HUES64 (cell line): ENCODE measurements around the gene NT5C1A.

Source experiments
- H3K27ac ChIP-seq: 2 replicates; pipeline ENCODE4 v1.7.0; 2013; ENCODE audit warnings: low read depth, low read length, inconsistent platforms
- H3K27me3 ChIP-seq: 2 replicates; pipeline ENCODE4 v1.6.1; 2013; ENCODE audit warnings: mild to moderate bottlenecking, low read length; ENCODE audit not compliant: insufficient read depth
- H3K36me3 ChIP-seq: 2 replicates; pipeline ENCODE4 v1.6.1; 2013; ENCODE audit warnings: mild to moderate bottlenecking, low read length; ENCODE audit not compliant: insufficient read depth
- H3K4me1 ChIP-seq: 2 replicates; pipeline ENCODE4 v1.6.1; 2013; ENCODE audit warnings: mild to moderate bottlenecking, low read length, moderate library complexity; ENCODE audit not compliant: insufficient read depth
- H3K4me3 ChIP-seq: 2 replicates; pipeline ENCODE4 v1.5.1; 2013; ENCODE audit warnings: mild to moderate bottlenecking, low read length, moderate library complexity
- H3K9ac ChIP-seq: 2 replicates; pipeline ENCODE4 v1.6.1; 2013; ENCODE audit warnings: mild to moderate bottlenecking, low read depth, low read length
- H3K9me3 ChIP-seq: 2 replicates; pipeline ENCODE4 v1.6.1; 2013; ENCODE audit warnings: low read depth, low read length; ENCODE audit not compliant: insufficient read depth
- WGBS: fragments of 150-250, 120-280 bp; methylation state at CpG from one replicate; pipeline ENCODE4 v1.1.7; 2013; ENCODE audit warnings: missing lambda C conversion rate; 5-methylcytosine and 5-hydroxymethylcytosine counted together

Gene NT5C1A

DNA sequence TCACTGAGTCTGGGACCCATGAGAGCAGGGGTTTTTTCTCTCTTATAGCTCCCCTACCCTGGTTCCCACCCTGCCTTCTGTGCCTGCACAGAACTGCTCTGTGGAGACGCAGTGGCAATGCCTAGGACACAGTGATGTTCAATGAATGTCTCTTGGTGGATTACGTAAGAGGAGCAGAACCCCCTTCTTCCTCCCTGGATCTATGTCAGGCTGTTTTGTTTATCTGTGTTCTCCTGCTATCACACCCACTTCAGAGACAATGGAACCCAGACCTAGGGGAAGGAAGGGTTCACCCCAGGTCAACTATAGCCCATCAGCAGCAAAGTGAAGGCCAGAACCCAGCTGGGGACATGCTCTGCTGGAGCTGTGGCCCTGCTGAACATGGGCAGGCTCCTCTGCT is 17.3 kb upstream of the NT5C1A start:
- Histone ChIP-seq H3K9me3 (no peaks in the 10 kb centered on the region), H3K4me1 (no peaks in the 10 kb centered on the region), H3K9ac (no peak overlapping the region), H3K27me3 (peaks cover 96% of the 10 kb centered on the region), H3K4me3 (no peak overlapping the region), H3K27ac (no peak overlapping the region), H3K36me3 (no peaks in the 10 kb centered on the region)
- WGBS = 100% methylated on average over 1 of the region's 2 CpGs

DNA sequence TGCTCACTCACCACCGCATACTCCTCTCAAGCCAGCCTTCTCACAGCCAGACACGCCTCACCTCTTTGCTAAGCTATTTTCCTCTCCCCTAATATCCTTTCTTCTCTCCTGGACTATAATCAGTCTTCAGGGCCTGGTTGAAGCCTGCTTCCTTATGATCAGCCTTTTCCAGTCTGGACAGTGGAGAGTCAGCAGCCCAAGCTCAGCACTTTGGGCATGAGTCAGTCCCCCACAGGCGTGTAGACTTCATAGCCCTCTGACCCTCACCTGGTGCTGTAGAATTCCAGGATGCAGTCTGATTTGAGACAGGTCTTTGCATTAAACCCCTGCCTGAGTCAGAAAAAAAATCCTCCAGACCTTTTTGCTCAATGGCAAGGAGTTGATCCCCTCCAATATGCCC is 16.8 kb upstream of the NT5C1A start:
- Histone ChIP-seq H3K4me3 (no peak overlapping the region), H3K36me3 (no peaks in the 10 kb centered on the region), H3K9ac (no peak overlapping the region), H3K27me3 (peaks cover 96% of the 10 kb centered on the region), H3K9me3 (no peaks in the 10 kb centered on the region), H3K4me1 (no peaks in the 10 kb centered on the region), H3K27ac (no peak overlapping the region)
- WGBS = 41% methylated on average over 3 of the region's 3 CpGs

DNA sequence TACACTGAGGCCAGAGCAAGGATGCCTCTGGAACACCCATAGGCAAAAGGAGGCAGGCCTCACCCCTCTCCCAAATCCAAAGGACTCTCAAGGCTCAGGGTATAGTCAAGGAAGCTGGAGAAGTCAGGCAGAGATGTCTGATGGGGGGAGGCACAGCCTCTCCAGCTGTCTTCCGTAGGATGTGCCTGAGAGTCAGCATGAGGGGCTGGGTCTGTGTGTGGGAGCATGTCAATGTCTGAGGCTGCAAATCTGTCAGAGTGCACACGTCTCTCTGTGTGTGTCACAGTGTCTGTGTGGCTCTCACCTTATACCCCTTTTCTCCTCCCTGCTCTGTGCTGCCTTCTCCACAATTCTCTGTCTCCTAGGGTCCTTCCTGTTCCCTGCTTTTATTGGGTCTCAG is 15.3 kb upstream of the NT5C1A start:
- H3K36me3 ChIP-seq = no peaks in the 10 kb centered on the region
- no peak overlapping the region for H3K4me3 ChIP-seq
- H3K27ac ChIP-seq = no peak overlapping the region
- no peak overlapping the region for H3K9ac ChIP-seq
- 42% methylated on average over 2 of the region's 2 CpGs for WGBS
- H3K9me3 ChIP-seq = no peaks in the 10 kb centered on the region
- no peaks in the 10 kb centered on the region for H3K4me1 ChIP-seq
- H3K27me3 ChIP-seq = peaks cover 96% of the 10 kb centered on the region

DNA sequence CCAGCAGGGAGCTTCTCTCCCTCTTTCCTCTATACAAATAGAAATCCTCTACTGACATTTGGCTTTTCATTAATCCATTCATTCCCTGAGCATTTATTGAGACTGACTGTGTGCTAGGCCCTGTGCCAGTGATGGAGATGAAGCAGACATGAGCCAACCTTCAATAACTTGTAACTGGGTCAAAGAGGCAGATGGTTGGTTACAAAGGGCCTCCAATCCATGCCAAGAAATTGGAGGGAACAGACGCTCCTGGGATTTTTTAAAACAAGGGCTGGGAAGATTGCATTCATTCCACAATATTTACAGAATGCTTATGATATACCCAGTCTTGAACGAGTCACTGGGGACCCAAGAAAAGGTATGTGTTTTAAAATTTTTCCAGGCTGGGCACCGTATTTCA is 13.2 kb upstream of the NT5C1A start:
- Histone ChIP-seq H3K9me3 (no peaks in the 10 kb centered on the region), H3K9ac (no peak overlapping the region), H3K4me1 (no peaks in the 10 kb centered on the region), H3K4me3 (no peak overlapping the region), H3K27me3 (peaks cover 96% of the 10 kb centered on the region), H3K36me3 (no peaks in the 10 kb centered on the region), H3K27ac (no peak overlapping the region)
- 72% methylated on average over 3 of the region's 3 CpGs for WGBS

DNA sequence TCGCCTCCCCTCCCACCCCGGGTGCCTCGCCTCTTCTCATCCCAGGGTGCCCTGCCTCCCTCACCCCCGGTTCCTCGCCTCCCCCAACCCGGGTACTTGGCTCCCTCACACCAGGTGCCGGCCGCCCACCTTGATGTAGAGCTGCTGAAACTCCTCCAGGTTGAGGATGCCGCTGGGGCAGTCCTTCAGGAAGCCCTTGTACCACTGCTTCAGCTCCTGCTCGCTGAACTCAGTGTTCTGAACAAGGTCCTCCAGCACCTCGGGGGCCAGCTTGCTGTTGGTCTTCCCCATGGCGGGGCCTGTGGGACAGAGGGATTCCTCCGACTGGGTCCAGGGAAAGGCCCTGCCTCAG is 12.4 kb upstream of the NT5C1A start:
- Histone ChIP-seq H3K9me3 (no peaks in the 10 kb centered on the region), H3K27ac (no peak overlapping the region), H3K36me3 (no peaks in the 10 kb centered on the region), H3K27me3 (peaks cover 96% of the 10 kb centered on the region), H3K4me1 (no peaks in the 10 kb centered on the region), H3K9ac (no peak overlapping the region), H3K4me3 (no peak overlapping the region)
- 73% methylated on average over 13 of the region's 13 CpGs for WGBS

DNA sequence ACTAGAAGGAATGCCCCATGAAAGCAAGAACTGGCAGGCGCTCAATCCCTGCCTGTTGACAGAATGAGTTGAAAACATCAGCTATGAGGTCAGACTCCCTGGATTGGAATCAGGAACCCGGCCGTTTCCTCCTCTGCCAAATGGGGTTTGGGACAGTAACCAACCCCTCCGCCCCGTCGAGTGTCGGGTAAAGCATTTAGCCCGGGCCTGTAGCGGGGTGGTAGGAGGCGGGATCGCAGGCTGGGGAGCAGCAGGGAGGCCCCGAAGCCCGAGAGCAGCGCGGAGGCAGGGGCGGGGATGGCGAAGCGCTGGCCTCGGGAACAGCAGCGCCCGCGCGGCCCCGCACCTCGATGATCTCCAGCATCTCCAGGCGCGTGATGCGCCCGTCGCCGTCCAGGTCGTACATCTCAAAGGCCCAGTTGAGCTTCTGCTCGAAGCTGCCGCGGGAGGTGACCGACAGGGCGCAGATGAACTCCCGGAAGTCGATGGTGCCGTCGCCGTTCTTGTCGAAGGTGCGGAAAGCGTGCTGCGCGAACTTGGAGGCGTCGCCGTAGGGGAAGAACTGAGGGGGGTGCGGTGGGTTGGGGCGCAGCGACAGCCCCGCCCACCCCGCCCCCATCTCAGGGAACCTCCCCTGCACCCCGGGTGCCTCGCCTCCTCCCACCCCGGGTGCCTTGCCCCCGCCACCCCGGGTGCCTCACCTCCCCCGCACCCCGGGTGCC is 11.8 kb upstream of the NT5C1A start:
- H3K4me1 ChIP-seq = no peaks in the 10 kb centered on the region
- H3K36me3 ChIP-seq = no peaks in the 10 kb centered on the region
- H3K4me3 ChIP-seq = 0 out of 2 replicates have a peak overlapping the region, but pooled peaks have one; percentile 19
- no peak overlapping the region for H3K27ac ChIP-seq
- WGBS = 57% methylated on average over 59 of the region's 62 CpGs
- no peaks in the 10 kb centered on the region for H3K9me3 ChIP-seq
- H3K9ac ChIP-seq = no peak overlapping the region
- H3K27me3 ChIP-seq = peaks cover 96% of the 10 kb centered on the region

DNA sequence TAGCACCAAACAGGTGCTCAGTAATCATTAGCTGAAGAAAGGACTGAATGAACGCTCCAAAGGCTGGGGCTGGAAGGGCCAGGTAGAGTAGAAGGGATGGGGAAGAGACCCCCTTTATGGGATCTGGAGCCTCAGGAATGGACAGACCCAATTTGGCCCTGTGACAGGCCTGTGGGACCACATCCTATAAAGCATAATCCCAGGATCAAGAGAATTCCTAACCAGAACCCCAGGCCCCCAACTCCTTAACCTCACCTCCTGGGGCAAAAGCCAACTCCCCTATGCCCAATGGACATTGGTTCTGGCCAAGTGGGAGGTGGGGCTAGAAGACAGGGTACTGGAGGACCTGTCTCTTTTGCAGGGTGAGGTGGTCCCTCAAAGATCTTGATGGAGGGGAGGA is 10.1 kb upstream of the NT5C1A start:
- Histone ChIP-seq H3K4me3 (no peak overlapping the region), H3K9me3 (no peaks in the 10 kb centered on the region), H3K9ac (no peak overlapping the region), H3K4me1 (no peaks in the 10 kb centered on the region), H3K27ac (no peak overlapping the region), H3K36me3 (no peaks in the 10 kb centered on the region), H3K27me3 (peaks cover 96% of the 10 kb centered on the region)
- WGBS = 43% methylated on average over 1 of the region's 1 CpG

DNA sequence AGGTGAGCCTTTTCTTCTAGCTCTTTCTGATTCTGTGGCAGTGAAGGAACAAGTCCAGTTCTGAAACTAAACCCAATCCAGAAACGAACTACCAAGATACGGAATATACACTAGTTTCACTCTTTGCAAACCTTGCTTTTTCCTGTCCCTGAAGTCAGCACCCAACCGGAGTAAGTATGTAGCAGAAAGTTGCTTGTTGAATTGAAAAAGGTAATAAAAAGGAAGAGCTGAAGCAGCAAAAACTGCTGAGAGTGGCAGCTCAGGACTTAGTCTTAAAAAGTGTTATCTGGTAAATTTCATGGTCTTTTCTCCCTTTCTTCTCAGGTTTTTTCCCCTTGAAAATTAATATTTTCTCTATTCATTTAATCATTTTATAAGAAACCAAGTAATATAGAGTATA is 9.4 kb upstream of the NT5C1A start:
- Histone ChIP-seq H3K9me3 (no peaks in the 10 kb centered on the region), H3K4me3 (no peak overlapping the region)

DNA sequence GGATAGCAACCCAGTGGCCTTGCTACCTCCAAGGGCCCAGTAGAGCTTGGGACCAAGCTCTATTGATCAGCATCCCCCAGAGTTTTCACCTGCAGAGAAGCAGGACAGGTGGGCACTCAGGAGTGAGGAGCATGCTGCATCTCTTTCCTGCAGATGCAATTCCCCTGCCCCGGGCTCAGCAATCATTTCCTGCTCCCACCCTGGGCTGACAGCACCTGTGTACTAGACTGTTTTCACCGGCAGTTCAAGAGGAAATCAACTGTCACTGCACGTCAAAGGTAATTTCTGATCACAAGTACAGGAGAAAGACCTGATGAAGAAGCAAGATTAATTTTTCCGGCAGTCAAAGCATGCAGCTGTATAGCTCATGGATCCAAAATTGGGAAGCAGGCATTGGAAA is 8.8 kb upstream of the NT5C1A start:
- H3K9me3 ChIP-seq = no peaks in the 10 kb centered on the region
- 83% methylated on average over 4 of the region's 4 CpGs for WGBS
- H3K27me3 ChIP-seq = peaks cover 97% of the 10 kb centered on the region
- no peak overlapping the region for H3K27ac ChIP-seq
- no peaks in the 10 kb centered on the region for H3K4me1 ChIP-seq
- no peak overlapping the region for H3K9ac ChIP-seq
- no peaks in the 10 kb centered on the region for H3K36me3 ChIP-seq
- H3K4me3 ChIP-seq = no peak overlapping the region

More for the DNA sequence above, 9.4 kb upstream of the NT5C1A start:
- Histone ChIP-seq H3K27ac (no peak overlapping the region), H3K36me3 (no peaks in the 10 kb centered on the region), H3K9ac (no peak overlapping the region), H3K27me3 (peaks cover 96% of the 10 kb centered on the region), H3K4me1 (no peaks in the 10 kb centered on the region)
- 79% methylated on average over 3 of the region's 3 CpGs for WGBS

DNA sequence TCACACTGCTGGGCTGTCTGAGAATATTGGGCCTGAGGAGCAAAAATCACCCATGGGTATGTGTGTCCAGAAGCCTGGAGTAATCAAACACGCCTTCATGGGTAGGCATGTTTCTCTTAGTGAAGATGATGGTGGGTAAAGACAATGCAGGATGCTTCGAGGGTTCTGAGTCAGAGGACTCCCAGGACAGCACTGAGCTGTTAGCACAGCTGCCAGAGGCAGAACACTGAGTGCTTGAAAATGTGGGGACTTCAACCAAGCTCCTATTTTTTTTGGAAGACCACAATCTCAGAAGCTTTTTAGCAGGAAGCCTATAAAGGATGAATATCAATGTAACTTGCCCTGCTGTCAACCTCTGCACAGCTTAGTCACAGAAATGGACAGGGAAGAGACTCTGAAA is 7.9 kb upstream of the NT5C1A start:
- Histone ChIP-seq H3K27me3 (peaks cover 99% of the 10 kb centered on the region), H3K4me1 (no peaks in the 10 kb centered on the region), H3K36me3 (no peaks in the 10 kb centered on the region), H3K27ac (no peak overlapping the region), H3K4me3 (no peak overlapping the region), H3K9ac (no peak overlapping the region), H3K9me3 (no peaks in the 10 kb centered on the region)
- WGBS = 50% methylated on average over 2 of the region's 2 CpGs

DNA sequence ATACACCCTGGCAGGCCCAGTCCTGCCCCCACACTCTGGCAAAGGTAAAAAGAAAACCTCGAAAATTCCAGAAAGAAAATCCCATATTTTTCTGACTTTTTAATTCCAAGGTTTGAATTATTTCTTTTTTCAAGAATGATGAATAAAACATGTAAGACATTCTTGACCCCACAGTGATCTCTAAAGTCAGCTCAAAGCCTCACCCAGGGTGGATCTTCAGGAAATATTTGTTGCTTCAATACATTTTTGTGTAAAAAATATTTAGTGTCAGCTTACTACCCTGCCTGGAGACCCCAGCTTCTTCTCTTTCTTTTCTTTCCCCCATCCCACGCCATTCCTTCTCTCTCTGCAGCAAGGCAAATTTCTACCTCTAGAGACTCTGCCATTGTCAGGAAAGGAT is 7.0 kb upstream of the NT5C1A start:
- Histone ChIP-seq H3K4me3 (no peak overlapping the region), H3K36me3 (no peaks in the 10 kb centered on the region), H3K27ac (no peak overlapping the region), H3K4me1 (no peaks in the 10 kb centered on the region), H3K9me3 (no peaks in the 10 kb centered on the region), H3K27me3 (peaks cover 99% of the 10 kb centered on the region), H3K9ac (no peak overlapping the region)
- WGBS = 72% methylated on average over 2 of the region's 2 CpGs

DNA sequence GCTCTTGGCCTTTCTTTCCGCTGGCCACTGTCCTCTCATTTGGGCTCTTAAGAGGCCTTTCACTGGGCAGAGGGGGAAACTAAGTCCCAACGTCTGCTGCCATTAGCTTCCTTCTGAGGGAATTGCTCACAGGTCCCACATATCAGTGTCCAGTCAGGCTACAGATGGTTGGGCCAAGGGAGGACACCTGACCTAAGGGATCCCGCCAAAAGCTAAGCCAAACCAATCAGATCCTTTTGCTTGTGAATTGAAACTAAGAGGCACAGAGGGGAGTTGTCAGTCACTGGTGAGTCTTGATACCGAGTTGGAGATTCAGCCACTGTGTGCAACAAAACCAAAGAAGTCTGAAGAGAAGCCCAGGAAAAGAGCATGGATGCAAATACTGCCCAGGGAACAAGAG is 5.7 kb upstream of the NT5C1A start:
- H3K36me3 ChIP-seq = no peaks in the 10 kb centered on the region
- no peak overlapping the region for H3K27ac ChIP-seq
- H3K4me1 ChIP-seq = no peaks in the 10 kb centered on the region
- peaks cover 99% of the 10 kb centered on the region for H3K27me3 ChIP-seq
- H3K9ac ChIP-seq = no peak overlapping the region
- H3K9me3 ChIP-seq = no peaks in the 10 kb centered on the region
- WGBS = 70% methylated on average over 4 of the region's 4 CpGs
- no peak overlapping the region for H3K4me3 ChIP-seq
